Kidney epithelial cell (primary cell): Measurements from ENCODE around the gene UBASH3A. TPM values are rescaled to one million over a fixed set of nuclear protein-coding genes. Genes with fewer than 3 reads are reported as not detected.

Source experiments
- DNase-seq: peaks from one replicate; pipeline ENCODE4 v3.0.0-alpha.2; 2010; ENCODE audit warnings: low read depth
- H3K27me3 ChIP-seq: 2 replicates; pipeline ENCODE4 v1.6.0; 2011; ENCODE audit warnings: low read length; ENCODE audit not compliant: control insufficient read depth, insufficient read depth
- H3K36me3 ChIP-seq: 2 replicates; pipeline ENCODE4 v1.5.1; 2011; ENCODE audit warnings: low read length; ENCODE audit not compliant: control insufficient read depth, insufficient read depth
- H3K4me3 ChIP-seq: 2 replicates; pipeline ENCODE4 v1.5.1; 2011; ENCODE audit warnings: low read depth, mild to moderate bottlenecking, control low read depth, low read length
- total RNA-seq: library from RNA; depleted of rRNA; stranded (reverse); fragments of >200 nt; gene quantifications from 2 replicates; pipeline ENCODE4 v1.2.3, GENCODE V29; 2015
- TF ChIP-seq, protein P1 (sequence below): IDR thresholded peaks from 2 replicates; pipeline ENCODE4 v1.5.1; 2011; ENCODE audit warnings: mild to moderate bottlenecking, moderate library complexity, low read length, control low read depth, inconsistent platforms; ENCODE audit not compliant: insufficient read depth, poor library complexity, severe bottlenecking

UBASH3A gene
- total RNA-seq, 1 donor from 2014 or later = not detected

DNA sequence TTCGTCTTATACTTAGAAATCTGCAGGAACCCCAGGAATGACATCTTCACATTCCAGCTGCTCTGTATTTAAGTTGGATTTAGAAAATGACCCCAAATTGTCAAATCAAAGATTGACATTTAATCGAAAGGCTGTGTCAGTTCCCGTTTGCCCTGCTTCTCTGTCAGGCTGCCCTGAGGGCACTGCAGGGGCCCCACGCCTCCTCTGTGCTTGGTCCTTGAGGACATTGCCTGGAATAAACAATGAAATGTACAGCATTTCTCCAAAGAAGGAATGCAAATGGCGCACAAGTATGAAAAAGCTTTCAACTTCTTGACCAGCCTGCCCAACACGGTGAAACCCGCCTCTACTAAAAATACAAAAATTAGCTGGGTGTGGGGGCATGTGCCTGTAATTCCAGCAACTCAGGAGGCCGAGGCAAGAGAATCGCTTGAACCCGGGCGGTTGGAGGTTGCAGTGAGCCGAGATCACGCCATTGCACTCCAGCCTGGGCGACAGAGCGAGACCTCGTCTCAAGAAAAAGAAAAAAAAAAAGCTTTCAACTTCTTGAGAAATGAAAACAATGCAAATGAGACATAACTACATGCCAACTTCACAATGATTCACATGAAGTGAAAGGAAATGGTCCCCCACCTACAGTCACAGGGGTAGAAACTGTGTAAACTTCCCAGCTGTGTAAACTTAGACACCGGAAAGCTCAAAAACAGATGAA is 10.8 kb upstream of the UBASH3A start:
- H3K4me3 ChIP-seq = no peak overlapping the region
- DNase-seq = no peak
- no peaks in the 10 kb centered on the region for H3K27me3 ChIP-seq
- TF ChIP-seq, protein P1, sequence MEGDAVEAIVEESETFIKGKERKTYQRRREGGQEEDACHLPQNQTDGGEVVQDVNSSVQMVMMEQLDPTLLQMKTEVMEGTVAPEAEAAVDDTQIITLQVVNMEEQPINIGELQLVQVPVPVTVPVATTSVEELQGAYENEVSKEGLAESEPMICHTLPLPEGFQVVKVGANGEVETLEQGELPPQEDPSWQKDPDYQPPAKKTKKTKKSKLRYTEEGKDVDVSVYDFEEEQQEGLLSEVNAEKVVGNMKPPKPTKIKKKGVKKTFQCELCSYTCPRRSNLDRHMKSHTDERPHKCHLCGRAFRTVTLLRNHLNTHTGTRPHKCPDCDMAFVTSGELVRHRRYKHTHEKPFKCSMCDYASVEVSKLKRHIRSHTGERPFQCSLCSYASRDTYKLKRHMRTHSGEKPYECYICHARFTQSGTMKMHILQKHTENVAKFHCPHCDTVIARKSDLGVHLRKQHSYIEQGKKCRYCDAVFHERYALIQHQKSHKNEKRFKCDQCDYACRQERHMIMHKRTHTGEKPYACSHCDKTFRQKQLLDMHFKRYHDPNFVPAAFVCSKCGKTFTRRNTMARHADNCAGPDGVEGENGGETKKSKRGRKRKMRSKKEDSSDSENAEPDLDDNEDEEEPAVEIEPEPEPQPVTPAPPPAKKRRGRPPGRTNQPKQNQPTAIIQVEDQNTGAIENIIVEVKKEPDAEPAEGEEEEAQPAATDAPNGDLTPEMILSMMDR = no peak
- no peaks in the 10 kb centered on the region for H3K36me3 ChIP-seq

DNA sequence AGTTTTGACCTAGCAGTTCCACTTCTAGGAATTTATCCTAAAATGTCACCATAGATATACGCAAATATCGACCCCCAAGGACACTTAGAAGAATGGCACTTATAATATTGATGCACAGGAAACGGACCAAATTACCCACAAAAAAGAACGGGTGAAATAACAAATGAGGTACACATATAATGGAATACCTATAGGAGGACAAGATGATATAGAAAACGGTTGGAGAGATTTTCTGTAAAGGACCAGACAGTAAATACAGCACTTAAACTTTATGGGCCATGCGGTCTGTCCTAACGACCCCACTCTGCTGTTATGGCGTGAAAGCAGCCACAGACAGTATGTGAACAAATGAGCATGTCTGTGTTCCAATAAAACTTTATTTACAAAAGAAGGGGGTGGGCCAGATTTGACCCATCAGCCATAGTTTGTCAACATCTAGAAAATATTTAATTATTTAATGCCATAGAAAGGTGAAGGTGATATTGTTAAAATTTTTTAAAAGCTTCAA is 10.2 kb upstream of the UBASH3A start:
- no peaks in the 10 kb centered on the region for H3K27me3 ChIP-seq
- H3K36me3 ChIP-seq = no peaks in the 10 kb centered on the region
- H3K4me3 ChIP-seq = no peak overlapping the region
- TF ChIP-seq, protein P1 = no peak
- no peak for DNase-seq

- H3K36me3 ChIP-seq = no peaks in the 10 kb centered on the region
- H3K4me3 ChIP-seq = no peak overlapping the region
- TF ChIP-seq, protein P1 = no peak
- no peaks in the 10 kb centered on the region for H3K27me3 ChIP-seq
- DNase-seq = no peak
Measured at GRCh38 chr21:42395302-42395701, 8.4 kb upstream of the UBASH3A start.

GRCh38 chr21:42395905-42396651 is 7.6 kb upstream of the UBASH3A start, which contains the start of gene TMPRSS3:
Gene TMPRSS3 (minus strand): TSS chr21:42396052. CDS start chr21:42395417, 635 bp downstream.
- TF ChIP-seq, protein P1 = no peak
- no peaks in the 10 kb centered on the region for H3K36me3 ChIP-seq
- H3K27me3 ChIP-seq = no peaks in the 10 kb centered on the region
- H3K4me3 ChIP-seq = no peak within 1 kb of the TSS
- DNase-seq = no peak

- no peaks in the 10 kb centered on the region for H3K36me3 ChIP-seq
- TF ChIP-seq, protein P1 = no peak
- DNase-seq = no peak
Measured at GRCh38 chr21:42396799-42397745, 6.6 kb upstream of the UBASH3A start.

More at GRCh38 chr21:42396799-42397745, 6.6 kb upstream of the UBASH3A start:
- no peaks in the 10 kb centered on the region for H3K27me3 ChIP-seq
- H3K4me3 ChIP-seq = no peak overlapping the region
